GM12878 (cell line): ENCODE measurements around the gene PCAT6. TPM values are rescaled to one million over a fixed set of nuclear protein-coding genes. Genes with fewer than 3 reads are reported as not detected.

Experiments
- ATAC-seq: fragments of 200-7000 bp; cut with Tn5 transposase; 3 replicates; pipeline ENCODE4 v1.9.1; 2020; ENCODE audit warnings: mild to moderate bottlenecking, moderate library complexity
- BruUV-seq: library from RNA; stranded (reverse); fragments of 400-500 nt; replicated peaks from 2 replicates; lab custom pipeline; 2021; lab: Mats Ljungman, UMichigan
- CTCF ChIA-PET: fragments of 300-600 bp; sonication (Branson Sonifier 250); formaldehyde crosslinking; extraction: SDS; loops from one replicate; lab custom pipeline; 2021; ENCODE audit warnings: inconsistent platforms; lab: Yijun Ruan, JAX
- POLR2A ChIA-PET: fragments of 350-600 bp; formaldehyde crosslinking; extraction: SDS; loops from one replicate; lab custom pipeline; 2021; ENCODE audit warnings: inconsistent platforms; lab: Charles Lee
- RAD21 ChIA-PET: fragments of 300-600 bp; sonication (Branson Sonifier 250); formaldehyde crosslinking; loops from one replicate; lab custom pipeline; 2023; ENCODE audit warnings: antibody characterized with exemption; ENCODE audit not compliant: unreplicated experiment; lab: Charles Lee
- SMC1A ChIA-PET: fragments of 300-600 bp; sonication (Branson Sonifier 250); formaldehyde crosslinking; loops from one replicate; lab custom pipeline; 2023; ENCODE audit not compliant: unreplicated experiment, uncharacterized antibody; lab: Charles Lee
- DNase-seq: peaks from one replicate; pipeline ENCODE4 v3.0.0-alpha.2; 2011; ENCODE audit warnings: low read depth, low spot score
- FAIRE-seq: peaks from 3 replicates; lab custom pipeline; 2011; peaks lifted over from hg19 to GRCh38; lab: Jason Lieb, UNC
- H2AFZ ChIP-seq: 2 replicates; pipeline ENCODE4 v1.6.0; 2011; ENCODE audit warnings: low read depth, low read length, control low read depth; ENCODE audit not compliant: control insufficient read depth
- H3K27ac ChIP-seq: 2 replicates; pipeline ENCODE4 v1.5.1; 2011; ENCODE audit warnings: control low read depth; ENCODE audit not compliant: control insufficient read depth, insufficient read depth
- H3K27me3 ChIP-seq, 2 experiments: replicated peaks in 1 of 2; 2 replicates each; pipeline versions ENCODE4 v1.6.0 to v1.6.1; 2011; ENCODE audit warnings: low read length in 1 of 2; ENCODE audit not compliant: control insufficient read depth in 2 of 2, insufficient read depth in 2 of 2
- H3K36me3 ChIP-seq, 2 experiments: 2 replicates each; pipeline ENCODE4 v1.5.1; 2011; ENCODE audit warnings: low read length in 1 of 2; ENCODE audit not compliant: control insufficient read depth in 2 of 2, insufficient read depth in 2 of 2
- H3K4me1 ChIP-seq: 2 replicates; pipeline ENCODE4 v1.6.1; 2011; ENCODE audit warnings: mild to moderate bottlenecking, low read length, moderate library complexity, mixed read lengths; ENCODE audit not compliant: control insufficient read depth, insufficient read depth
- H3K4me2 ChIP-seq: 2 replicates; pipeline ENCODE4 v1.6.0; 2011; ENCODE audit warnings: control low read depth; ENCODE audit not compliant: control insufficient read depth, insufficient read depth
- H3K4me3 ChIP-seq: fragments of 200-600 bp; sonication (generic); 2 replicates; pipeline ENCODE4 v1.5.1; 2016
- H3K79me2 ChIP-seq: 2 replicates; pipeline ENCODE4 v1.6.0; 2011; ENCODE audit warnings: low read length; ENCODE audit not compliant: control insufficient read depth, insufficient read depth
- H3K9ac ChIP-seq: 2 replicates; pipeline ENCODE4 v1.8.0; 2011; ENCODE audit warnings: low read length, control low read depth, mixed read lengths; ENCODE audit not compliant: control insufficient read depth, insufficient read depth
- H3K9me3 ChIP-seq: replicated peaks from 3 replicates; pipeline ENCODE4 v1.5.1; 2011; ENCODE audit warnings: mild to moderate bottlenecking, low read length; ENCODE audit not compliant: control insufficient read depth, insufficient read depth
- H4K20me1 ChIP-seq: 2 replicates; pipeline ENCODE4 v1.6.0; 2011; ENCODE audit not compliant: control insufficient read depth, insufficient read depth
- CEBPB ChIP-seq, 2 experiments: fragments of 150-350 bp in 1 of 2; IDR thresholded peaks; 2 replicates each; pipeline ENCODE4 v1.6.1; 2012 to 2014; ENCODE audit warnings: low read depth in 2 of 2, low read length in 2 of 2, borderline replicate concordance in 1 of 2, inconsistent platforms in 1 of 2
- ETV6 ChIP-seq, 2 experiments: fragments of 450-650 bp in 1 of 2; IDR thresholded peaks in 1 of 2; conservative IDR thresholded peaks in 1 of 2; 2 replicates each; pipeline ENCODE4 v1.6.1; 2014; ENCODE audit warnings: antibody characterized with exemption in 1 of 2, borderline replicate concordance in 1 of 2, low read depth in 1 of 2, mild to moderate bottlenecking in 1 of 2, moderate library complexity in 1 of 2
- KAT2A ChIP-seq: conservative IDR thresholded peaks from 2 replicates; pipeline ENCODE4 v1.6.1; 2011; ENCODE audit warnings: low read depth, low read length; ENCODE audit not compliant: control insufficient read depth
- MTA3 ChIP-seq: IDR thresholded peaks from 2 replicates; pipeline ENCODE4 v1.6.1; 2012; ENCODE audit warnings: low read length, inconsistent platforms, borderline replicate concordance
- NFYB ChIP-seq: IDR thresholded peaks from 2 replicates; pipeline ENCODE4 v1.6.1; 2011; ENCODE audit warnings: low read depth, mild to moderate bottlenecking, low read length, improper control_type of control experiment, moderate library complexity; ENCODE audit not compliant: insufficient read depth
- PAX5 ChIP-seq: IDR thresholded peaks from 2 replicates; pipeline ENCODE4 v1.6.1; 2011; ENCODE audit warnings: low read depth, low read length, borderline replicate concordance
- RELA ChIP-seq: fragments of 450-650 bp; IDR thresholded peaks from 2 replicates; pipeline ENCODE4 v1.8.0; 2014; ENCODE audit warnings: borderline replicate concordance; ENCODE audit not compliant: partially characterized antibody
- SIX5 ChIP-seq: IDR thresholded peaks from 2 replicates; pipeline ENCODE4 v1.6.1; 2011; ENCODE audit warnings: mild to moderate bottlenecking, low read depth, low read length, moderate library complexity; ENCODE audit not compliant: severe bottlenecking
- SMC3 ChIP-seq: IDR thresholded peaks from 2 replicates; pipeline ENCODE4 v1.6.1; 2011; ENCODE audit warnings: low read length, improper control_type of control experiment, borderline replicate concordance
- TCF3 ChIP-seq: IDR thresholded peaks from 2 replicates; pipeline ENCODE4 v1.6.1; 2012; ENCODE audit warnings: low read depth, mild to moderate bottlenecking, low read length, borderline replicate concordance; ENCODE audit not compliant: insufficient read depth
- ZNF622 ChIP-seq: fragments of 450-650 bp; IDR thresholded peaks from 2 replicates; pipeline ENCODE4 v1.6.1; 2017; ENCODE audit warnings: mild to moderate bottlenecking, inconsistent platforms
- WGBS: methylation state at CpG from one replicate; pipeline ENCODE4 v1.1.6; 2016; ENCODE audit warnings: low lambda C conversion rate; ENCODE audit not compliant: insufficient replicate concordance, insufficient coverage; ENCODE audit errors: missing lambda C conversion rate; 5-methylcytosine and 5-hydroxymethylcytosine counted together
- in situ Hi-C: fragments of 300-500 bp; cut with MboI; formaldehyde crosslinking; loops from 9 replicates; pipeline ENCODE4 v1.14.3; 2018; ENCODE audit warnings: mixed read lengths
- intact Hi-C: fragments of 100-400 bp; cut with micrococcal nuclease; formaldehyde crosslinking; loops from one replicate; pipeline ENCODE4 v1.14.2; 2022; ENCODE audit not compliant: unreplicated experiment
- polyA plus RNA-seq, 11 experiments: library from polyadenylated mRNA; depleted of rRNA in 4 of 11; unstranded in 6 of 11; stranded (reverse) in 5 of 11; fragments of >200 nt; fragmentation: Nextera tagmentation in 4 of 11; fragmentation: Illumina TruSeq in 1 of 11; extraction: Ambion mirVana in 4 of 11; extraction: Trizol in 1 of 11; gene quantifications; 1 replicate in 1 of 11; 2 replicates in 10 of 11; pipeline versions ENCODE4 v1.2.1 to v1.2.3, GENCODE V29; 2011 to 2016; ENCODE audit warnings: inconsistent platforms in 2 of 11, missing spikeins in 2 of 11, low read depth in 1 of 11
- total RNA-seq, 4 experiments: library from RNA; depleted of rRNA in 3 of 4; stranded (reverse); fragments of >200 nt in 3 of 4; fragmentation: Illumina TruSeq in 1 of 4; extraction: Trizol in 1 of 4; gene quantifications; 2 replicates each; pipeline versions ENCODE4 v1.2.1 to v1.2.3, GENCODE V29; 2013 to 2021

Gene PCAT6
- total and polyA plus RNA-seq, 10 of the 15 experiments (the other 5 are each of a cell fraction or from before 2014, with no cell fraction given): 0.16 to 0.83 (median 0.48) TPM; not detected in 4

GRCh38 chr1:202852163-202852904 lies 41.6 kb downstream of the PCAT6 start (continued):
- TF ChIP-seq PAX5 (no peak), ZNF622 (no peak), SMC3 (peak; percentile 38; the same call in 1 of the 2 replicates), ETV6 (conservative IDR thresholded peaks at IDR 0.05 in 1 of 2, IDR thresholded peaks at IDR 0.05 in 1 of 2; ENCODE audit: borderline replicate concordance in 1 of 2, low read depth in 1 of 2) (no peak), MTA3 (no peak), CEBPB (IDR thresholded peaks at IDR 0.05; ENCODE audit: borderline replicate concordance in 1 of 2, low read depth in 2 of 2, low read length in 2 of 2) (no peak)

GRCh38 chr1:202854787-202855186 lies 44.0 kb downstream of the PCAT6 start:
- Histone ChIP-seq H3K36me3 (no peaks in the 10 kb centered on the region), H3K4me3 (no peak overlapping the region), H3K4me2 (no peak overlapping the region), H3K9me3 (no peaks in the 10 kb centered on the region), H2AFZ (no peak overlapping the region), H3K9ac (no peak overlapping the region), H3K27ac (no peak overlapping the region), H3K27me3 (peaks cover 0 to 1% of the 10 kb centered on the region in 2 experiments; a peak in 1 of 4 replicates), H3K79me2 (no peaks in the 10 kb centered on the region), H3K4me1 (peaks cover 4% of the 10 kb centered on the region; the same call in 1 of the 2 replicates), H4K20me1 (no peaks in the 10 kb centered on the region)
- ATAC-seq: no peak
- ChIA-PET RAD21 (no interaction called here), CTCF (interaction anchor here (1.2 kb wide), 1 partner anchor 24 kb away, joined by 3 read pairs; no protein-coding TSS in a partner anchor), SMC1A (no interaction called here), POLR2A (no interaction called here)
- no peak for DNase-seq
- in situ Hi-C loops: no loop called here
- 64% methylated on average over 8 of the region's 8 CpGs for WGBS
- TF ChIP-seq TCF3: no peak
- TF ChIP-seq SMC3: no peak
- TF ChIP-seq SIX5: no peak
- no peak for TF ChIP-seq NFYB
- no peak for TF ChIP-seq KAT2A
- TF ChIP-seq RELA: no peak
- no TSS peak for BruUV-seq
- no peak for FAIRE-seq
- intact Hi-C loops: no loop called here
